Caco-2 (cell line): ENCODE measurements around the gene MOXD1. TPM values are rescaled to one million over a fixed set of nuclear protein-coding genes. Genes with fewer than 3 reads are reported as not detected.
A peak's percentile ranks its signal among the peaks of the same experiment; 100 is the strongest.

ENCODE experiments used
- BruUV-seq: library from RNA; stranded (reverse); fragments of 400-500 nt; replicated peaks from 2 replicates; lab custom pipeline; 2021; lab: Mats Ljungman, UMichigan
- CTCF ChIA-PET: fragments of 300-600 bp; sonication (Branson Sonifier 250); formaldehyde crosslinking; loops from one replicate; lab custom pipeline; 2022; ENCODE audit warnings: antibody characterized with exemption; lab: Charles Lee
- POLR2A ChIA-PET: fragments of 300-600 bp; sonication (Branson Sonifier 250); formaldehyde crosslinking; loops from one replicate; lab custom pipeline; 2022; ENCODE audit warnings: antibody characterized with exemption; lab: Charles Lee
- DNase-seq, 2 experiments: peaks; one replicate each; pipeline versions ENCODE4 v3.0.0 to v3.0.0-alpha.2; 2020 to 2022
- H3K27me3 ChIP-seq: replicated peaks from 2 replicates; pipeline ENCODE4 v1.6.0; 2011; ENCODE audit warnings: low read length; ENCODE audit not compliant: control insufficient read depth, insufficient read depth
- H3K36me3 ChIP-seq: 2 replicates; pipeline ENCODE4 v1.5.1; 2011; ENCODE audit warnings: low read length; ENCODE audit not compliant: control insufficient read depth, insufficient read depth
- H3K4me1 ChIP-seq: fragments of 250-450 bp; sonication (Bioruptor Pico); 2 replicates; pipeline ENCODE4 v1.5.1; 2020; ENCODE audit warnings: mild to moderate bottlenecking
- H3K4me3 ChIP-seq: 2 replicates; pipeline ENCODE4 v1.5.1; 2011; ENCODE audit warnings: low read depth, mild to moderate bottlenecking, control low read depth, low read length
- H3K9me3 ChIP-seq: fragments of 250-450 bp; sonication (Bioruptor Pico); 2 replicates; pipeline ENCODE4 v1.5.1; 2020; ENCODE audit warnings: mild to moderate bottlenecking, moderate library complexity
- H3K27ac Mint-ChIP-seq: one replicate; pipeline ENCODE4 v1.8.0; 2022; ENCODE audit warnings: mixed read lengths; ENCODE audit not compliant: unreplicated experiment
- H3K27me3 Mint-ChIP-seq: one replicate; pipeline ENCODE4 v1.8.0; 2022; ENCODE audit warnings: mixed read lengths; ENCODE audit not compliant: insufficient read depth, unreplicated experiment
- H3K36me3 Mint-ChIP-seq: one replicate; pipeline ENCODE4 v1.8.0; 2022; ENCODE audit warnings: mild to moderate bottlenecking, mixed read lengths; ENCODE audit not compliant: insufficient read depth, unreplicated experiment
- H3K4me1 Mint-ChIP-seq: one replicate; pipeline ENCODE4 v1.8.0; 2022; ENCODE audit warnings: low read depth, mixed read lengths; ENCODE audit not compliant: unreplicated experiment
- H3K4me3 Mint-ChIP-seq: one replicate; pipeline ENCODE4 v1.8.0; 2022; ENCODE audit warnings: mild to moderate bottlenecking, moderate library complexity, mixed read lengths; ENCODE audit not compliant: unreplicated experiment
- H3K9me3 Mint-ChIP-seq: one replicate; pipeline ENCODE4 v1.8.0; 2022; ENCODE audit warnings: mixed read lengths; ENCODE audit not compliant: unreplicated experiment
- intact Hi-C: fragments of 100-400 bp; cut with micrococcal nuclease; formaldehyde crosslinking; loops from one replicate; pipeline ENCODE4 v1.10.0; 2022; ENCODE audit not compliant: unreplicated experiment
- total RNA-seq: library from RNA; stranded (reverse); gene quantifications from 2 replicates; pipeline ENCODE4 v1.2.3, GENCODE V29; 2022
- TF ChIP-seq, protein P1 (sequence below), 2 experiments: fragments of 200-600 bp in 1 of 2; IDR thresholded peaks; 1 replicate in 1 of 2; 2 replicates in 1 of 2; pipeline versions ENCODE4 v1.5.1 to v1.8.0; 2011 to 2022; ENCODE audit warnings: antibody characterized with exemption in 1 of 2, control low read depth in 1 of 2, inconsistent platforms in 1 of 2, low read depth in 1 of 2, low read length in 1 of 2, mild to moderate bottlenecking in 1 of 2, moderate library complexity in 1 of 2; ENCODE audit not compliant: insufficient read depth in 1 of 2, severe bottlenecking in 1 of 2, unreplicated experiment in 1 of 2

The MOXD1 gene
- total RNA-seq, 1 experiment from 2014 or later: 0.09 TPM

DNA sequence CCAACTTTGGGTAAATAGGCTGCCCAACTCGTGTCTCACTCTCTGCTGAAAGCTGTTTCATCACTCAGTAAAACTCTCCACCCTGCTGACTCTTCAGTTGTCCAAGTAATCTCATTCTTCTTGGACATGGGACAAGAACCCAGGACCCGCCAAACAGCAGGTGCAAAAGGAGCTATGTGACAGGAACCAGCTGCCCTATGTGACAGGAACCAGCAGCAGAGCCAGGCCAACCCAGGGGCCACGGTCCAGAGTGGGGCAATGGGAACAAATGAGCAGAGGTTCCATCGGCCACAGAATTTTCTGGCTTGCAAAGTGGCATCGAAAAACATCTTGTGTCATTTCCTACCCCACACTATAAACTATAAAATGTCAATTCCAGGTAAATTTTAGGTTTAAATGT lies 56.5 kb downstream of the MOXD1 start:
- Mint-ChIP-seq H3K27ac (no peak overlapping the region), H3K4me1 (no peaks in the 10 kb centered on the region), H3K4me3 (no peak overlapping the region), H3K27me3 (no peaks in the 10 kb centered on the region), H3K9me3 (peaks cover 25% of the 10 kb centered on the region), H3K36me3 (no peaks in the 10 kb centered on the region)
- no peak for DNase-seq
- intact Hi-C loops: no loop called here
- BruUV-seq: no TSS peak
- no peaks in the 10 kb centered on the region for H3K36me3 ChIP-seq
- TF ChIP-seq, protein P1, sequence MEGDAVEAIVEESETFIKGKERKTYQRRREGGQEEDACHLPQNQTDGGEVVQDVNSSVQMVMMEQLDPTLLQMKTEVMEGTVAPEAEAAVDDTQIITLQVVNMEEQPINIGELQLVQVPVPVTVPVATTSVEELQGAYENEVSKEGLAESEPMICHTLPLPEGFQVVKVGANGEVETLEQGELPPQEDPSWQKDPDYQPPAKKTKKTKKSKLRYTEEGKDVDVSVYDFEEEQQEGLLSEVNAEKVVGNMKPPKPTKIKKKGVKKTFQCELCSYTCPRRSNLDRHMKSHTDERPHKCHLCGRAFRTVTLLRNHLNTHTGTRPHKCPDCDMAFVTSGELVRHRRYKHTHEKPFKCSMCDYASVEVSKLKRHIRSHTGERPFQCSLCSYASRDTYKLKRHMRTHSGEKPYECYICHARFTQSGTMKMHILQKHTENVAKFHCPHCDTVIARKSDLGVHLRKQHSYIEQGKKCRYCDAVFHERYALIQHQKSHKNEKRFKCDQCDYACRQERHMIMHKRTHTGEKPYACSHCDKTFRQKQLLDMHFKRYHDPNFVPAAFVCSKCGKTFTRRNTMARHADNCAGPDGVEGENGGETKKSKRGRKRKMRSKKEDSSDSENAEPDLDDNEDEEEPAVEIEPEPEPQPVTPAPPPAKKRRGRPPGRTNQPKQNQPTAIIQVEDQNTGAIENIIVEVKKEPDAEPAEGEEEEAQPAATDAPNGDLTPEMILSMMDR (IDR thresholded peaks at IDR 0.05; ENCODE audit: insufficient read depth in 1 of 2, low read depth in 1 of 2, low read length in 1 of 2, severe bottlenecking in 1 of 2, unreplicated experiment in 1 of 2): no peak
- H3K27me3 ChIP-seq: no peaks in the 10 kb centered on the region
- H3K4me1 ChIP-seq: no peaks in the 10 kb centered on the region
- ChIA-PET CTCF (no interaction called here), POLR2A (no interaction called here)
- H3K4me3 ChIP-seq: no peak overlapping the region
- H3K9me3 ChIP-seq: peaks cover 11% of the 10 kb centered on the region; the same call in 1 of the 2 replicates

DNA sequence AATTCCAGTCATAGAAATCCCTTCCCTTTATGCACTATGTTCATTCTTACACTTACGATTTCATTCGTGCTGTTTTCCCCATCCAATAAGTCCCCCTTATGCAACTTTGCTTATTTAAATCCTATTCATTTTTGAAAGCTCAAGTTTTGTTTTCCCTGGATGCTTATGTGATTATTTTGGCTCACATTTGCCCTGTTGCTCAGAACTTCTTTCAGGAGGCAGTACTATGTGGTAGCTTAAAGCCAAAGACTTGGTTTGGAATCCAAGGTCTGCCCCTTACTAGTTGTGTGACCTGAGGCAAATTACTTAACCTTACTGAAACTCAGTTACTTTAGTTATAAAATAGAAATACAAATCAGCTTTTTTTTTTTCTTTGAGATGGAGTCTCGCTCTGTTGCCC lies 59.6 kb downstream of the MOXD1 start:
- Mint-ChIP-seq H3K27ac (no peak overlapping the region), H3K36me3 (no peaks in the 10 kb centered on the region), H3K9me3 (peaks cover 25% of the 10 kb centered on the region), H3K4me1 (no peaks in the 10 kb centered on the region), H3K27me3 (no peaks in the 10 kb centered on the region), H3K4me3 (no peak overlapping the region)
- CTCF ChIA-PET: no interaction called here
- POLR2A ChIA-PET: no interaction called here
- intact Hi-C loops: no loop called here
- H3K4me1 ChIP-seq: no peaks in the 10 kb centered on the region
- no TSS peak for BruUV-seq
- no peak overlapping the region for H3K4me3 ChIP-seq
- TF ChIP-seq, protein P1 (IDR thresholded peaks at IDR 0.05; ENCODE audit: insufficient read depth in 1 of 2, low read depth in 1 of 2, low read length in 1 of 2, severe bottlenecking in 1 of 2, unreplicated experiment in 1 of 2): no peak
- H3K9me3 ChIP-seq: peaks cover 11% of the 10 kb centered on the region; the same call in 1 of the 2 replicates
- DNase-seq: no peak
- H3K27me3 ChIP-seq: no peaks in the 10 kb centered on the region
- no peaks in the 10 kb centered on the region for H3K36me3 ChIP-seq

DNA sequence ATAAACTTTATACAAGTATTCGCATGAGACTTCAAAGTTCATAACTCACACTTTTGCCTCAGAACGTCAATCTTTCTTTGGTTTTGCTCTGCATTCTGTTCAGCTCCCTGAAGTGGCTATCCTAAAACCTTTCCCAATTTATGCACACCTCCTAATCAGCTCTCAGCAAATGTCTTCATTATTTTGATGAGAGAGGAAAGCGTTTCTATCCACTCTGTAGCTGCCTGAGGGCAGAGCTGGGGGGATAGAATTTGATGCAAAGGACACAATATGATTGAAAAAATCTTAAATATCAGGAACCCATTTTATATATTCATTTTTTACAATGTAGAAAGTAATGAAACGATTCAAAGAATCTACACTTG lies 66.8 kb downstream of the MOXD1 start:
- BruUV-seq: no TSS peak
- CTCF ChIA-PET: interaction anchor here (1.3 kb wide), 1 partner anchor 55 kb away, joined by 3 read pairs; no protein-coding TSS in a partner anchor
- TF ChIP-seq, protein P1 (IDR thresholded peaks at IDR 0.05; ENCODE audit: insufficient read depth in 1 of 2, low read depth in 1 of 2, low read length in 1 of 2, severe bottlenecking in 1 of 2, unreplicated experiment in 1 of 2): no peak
- Histone ChIP-seq H3K4me3 (no peak overlapping the region), H3K4me1 (peaks cover 20% of the 10 kb centered on the region), H3K27me3 (no peaks in the 10 kb centered on the region), H3K9me3 (no peaks in the 10 kb centered on the region), H3K36me3 (no peaks in the 10 kb centered on the region)
- intact Hi-C loops: loop anchor here (1.0 kb wide), 1 partner anchor 34 kb away; no protein-coding TSS in a partner anchor
- Mint-ChIP-seq H3K4me1 (peaks cover 20% of the 10 kb centered on the region), H3K27ac (peak overlapping the region; percentile 63), H3K27me3 (no peaks in the 10 kb centered on the region), H3K36me3 (no peaks in the 10 kb centered on the region), H3K9me3 (no peaks in the 10 kb centered on the region), H3K4me3 (peak overlapping the region; percentile 65)
- POLR2A ChIA-PET: no interaction called here
- no peak for DNase-seq
